GM18870 (cell line): ENCODE measurements around the gene ZNF236.
A peak's percentile ranks its signal among the peaks of the same experiment; 100 is the strongest.
"Not testable (repeated sequence)": the region's sequence is repeated elsewhere in the genome, so short reads cannot be mapped to it uniquely, and the experiment has no call there.

Source experiments
- ATAC-seq: cut with Tn5 transposase; IDR thresholded peaks from one replicate; pipeline ENCODE4 v1.9.1; 2021; ENCODE audit warnings: moderate library complexity; ENCODE audit not compliant: unreplicated experiment

The ZNF236 gene

GRCh38 chr18:76822506-76823160 lies at the start of gene ZNF236:
Gene ZNF236 (plus strand): TSS chr18:76822557. CDS start chr18:76822608, 51 bp downstream.
- ATAC-seq: no peak

- no peak for ATAC-seq
Measured at GRCh38 chr18:76772665-76773064, 49.7 kb upstream of the ZNF236 start.

GRCh38 chr18:76777036-76777435 lies 45.3 kb upstream of the ZNF236 start:
- not testable (repeated sequence) for ATAC-seq

GRCh38 chr18:76783786-76784484 lies 38.4 kb upstream of the ZNF236 start:
- ATAC-seq: no peak

GRCh38 chr18:76785872-76786271 lies 36.5 kb upstream of the ZNF236 start:
- ATAC-seq: no peak

- no peak for ATAC-seq
Measured at GRCh38 chr18:76788571-76789317, 33.6 kb upstream of the ZNF236 start.

- ATAC-seq: no peak
Measured at GRCh38 chr18:76791106-76791505, 31.3 kb upstream of the ZNF236 start.

GRCh38 chr18:76791642-76792041 lies 30.7 kb upstream of the ZNF236 start:
- no peak for ATAC-seq

- no peak for ATAC-seq
Measured at GRCh38 chr18:76794326-76794725, 28.0 kb upstream of the ZNF236 start.

GRCh38 chr18:76801567-76802505 lies 20.5 kb upstream of the ZNF236 start:
- peak; percentile 71 for ATAC-seq

GRCh38 chr18:76803413-76803812 lies 18.9 kb upstream of the ZNF236 start:
- ATAC-seq: no peak

GRCh38 chr18:76803814-76804213 lies 18.5 kb upstream of the ZNF236 start:
- peak; percentile 72 for ATAC-seq

- no peak for ATAC-seq
Measured at GRCh38 chr18:76805221-76805620, 17.1 kb upstream of the ZNF236 start.

GRCh38 chr18:76806301-76806700 lies 16.1 kb upstream of the ZNF236 start:
- ATAC-seq: no peak

GRCh38 chr18:76808561-76808960 lies 13.8 kb upstream of the ZNF236 start:
- ATAC-seq: no peak

- ATAC-seq: peak; percentile 65
Measured at GRCh38 chr18:76811530-76811929, 10.8 kb upstream of the ZNF236 start.

- ATAC-seq: no peak
Measured at GRCh38 chr18:76814256-76814655, 8.1 kb upstream of the ZNF236 start.

- ATAC-seq: no peak
Measured at GRCh38 chr18:76816127-76816526, 6.2 kb upstream of the ZNF236 start.

- no peak for ATAC-seq
Measured at GRCh38 chr18:76817888-76818611, 4.3 kb upstream of the ZNF236 start.
